WTC11 (cell line): ENCODE measurements around the gene PHF13. TPM values are rescaled to one million over a fixed set of nuclear protein-coding genes. Genes with fewer than 3 reads are reported as not detected.
A peak's percentile ranks its signal among the peaks of the same experiment; 100 is the strongest.

Experiments
- ATAC-seq: fragments of 200-7000 bp; cut with Tn5 transposase; 2 replicates; pipeline ENCODE4 v1.10.0; 2021; ENCODE audit warnings: mild to moderate bottlenecking, moderate library complexity
- CTCF ChIA-PET: fragments of 300-600 bp; sonication (Branson Sonifier 250); formaldehyde crosslinking; loops from one replicate; lab custom pipeline; 2021; ENCODE audit warnings: antibody characterized with exemption; lab: Charles Lee
- POLR2A ChIA-PET: fragments of 350-600 bp; sonication (Branson Sonifier 250); formaldehyde crosslinking; loops from one replicate; lab custom pipeline; 2021; ENCODE audit warnings: antibody characterized with exemption; lab: Charles Lee
- DNase-seq: peaks from one replicate; pipeline ENCODE4 v3.0.0; 2021; ENCODE audit warnings: low spot score
- H3K27ac Mint-ChIP-seq: 2 replicates; pipeline ENCODE4 v1.8.0; 2021; ENCODE audit warnings: mixed read lengths
- H3K27me3 Mint-ChIP-seq: 2 replicates; pipeline ENCODE4 v1.8.0; 2021; ENCODE audit warnings: low read depth, mild to moderate bottlenecking, moderate library complexity, mixed read lengths
- H3K36me3 Mint-ChIP-seq: 2 replicates; pipeline ENCODE4 v1.8.0; 2021; ENCODE audit warnings: mixed read lengths
- H3K4me1 Mint-ChIP-seq: 2 replicates; pipeline ENCODE4 v1.8.0; 2022; ENCODE audit warnings: mixed read lengths
- H3K4me3 Mint-ChIP-seq: 2 replicates; pipeline ENCODE4 v1.8.0; 2021; ENCODE audit warnings: mild to moderate bottlenecking, moderate library complexity, mixed read lengths
- H3K9me3 Mint-ChIP-seq: 2 replicates; pipeline ENCODE4 v1.8.0; 2021; ENCODE audit warnings: mixed read lengths
- ATF6 ChIP-seq: sonication (generic); formaldehyde crosslinking; IDR thresholded peaks from 2 replicates; pipeline ENCODE4 v1.8.1; 2023; ENCODE audit warnings: mild to moderate bottlenecking, missing genetic modification reagents
- CREB1 ChIP-seq: sonication (generic); formaldehyde crosslinking; IDR thresholded peaks from 2 replicates; pipeline ENCODE4 v1.8.0; 2023; ENCODE audit warnings: mild to moderate bottlenecking, missing genetic modification reagents
- CREM ChIP-seq: sonication (generic); formaldehyde crosslinking; IDR thresholded peaks from 2 replicates; pipeline ENCODE4 v1.8.1; 2022; ENCODE audit warnings: mild to moderate bottlenecking, missing genetic modification reagents, moderate library complexity
- E2F1 ChIP-seq: sonication (generic); formaldehyde crosslinking; IDR thresholded peaks from 2 replicates; pipeline ENCODE4 v1.8.0; 2022; ENCODE audit warnings: mild to moderate bottlenecking, missing genetic modification reagents
- E2F5 ChIP-seq: sonication (generic); formaldehyde crosslinking; IDR thresholded peaks from 2 replicates; pipeline ENCODE4 v1.8.1; 2022; ENCODE audit warnings: mild to moderate bottlenecking, moderate library complexity, missing genetic modification reagents
- HMGXB4 ChIP-seq: sonication (generic); formaldehyde crosslinking; IDR thresholded peaks from 2 replicates; pipeline ENCODE4 v1.8.1; 2023; ENCODE audit warnings: mild to moderate bottlenecking, moderate library complexity, missing genetic modification reagents
- JUN ChIP-seq: sonication (generic); formaldehyde crosslinking; IDR thresholded peaks from 2 replicates; pipeline ENCODE4 v1.8.0; 2023; ENCODE audit warnings: mild to moderate bottlenecking, missing genetic modification reagents
- KAT7 ChIP-seq: sonication (generic); formaldehyde crosslinking; IDR thresholded peaks from 2 replicates; pipeline ENCODE4 v1.8.1; 2023; ENCODE audit warnings: missing genetic modification reagents, mild to moderate bottlenecking, borderline replicate concordance
- SP1 ChIP-seq: sonication (generic); formaldehyde crosslinking; conservative IDR thresholded peaks from 2 replicates; pipeline ENCODE4 v1.8.1; 2022; ENCODE audit warnings: missing genetic modification reagents
- TEAD1 ChIP-seq: sonication (generic); formaldehyde crosslinking; IDR thresholded peaks from 2 replicates; pipeline ENCODE4 v1.8.0; 2022; ENCODE audit warnings: mild to moderate bottlenecking, missing genetic modification reagents
- USF1 ChIP-seq: sonication (generic); formaldehyde crosslinking; IDR thresholded peaks from 2 replicates; pipeline ENCODE4 v1.8.0; 2022; ENCODE audit warnings: mild to moderate bottlenecking, missing genetic modification reagents
- total RNA-seq: library from RNA; stranded (reverse); gene quantifications from 3 replicates; pipeline ENCODE4 v1.2.3, GENCODE V29; 2021
- TF ChIP-seq, protein P1 (sequence below): sonication (generic); formaldehyde crosslinking; IDR thresholded peaks from 2 replicates; pipeline ENCODE4 v1.8.1; 2023; ENCODE audit warnings: mild to moderate bottlenecking, missing genetic modification reagents
- TF ChIP-seq, protein P2 (sequence below): sonication (generic); formaldehyde crosslinking; IDR thresholded peaks from 2 replicates; pipeline ENCODE4 v1.8.0; 2022; ENCODE audit warnings: mild to moderate bottlenecking, missing genetic modification reagents
- TF ChIP-seq, protein P3 (sequence below): sonication (generic); formaldehyde crosslinking; IDR thresholded peaks from 2 replicates; pipeline ENCODE4 v1.8.0; 2022; ENCODE audit warnings: mild to moderate bottlenecking, missing genetic modification reagents

The PHF13 gene
- total RNA-seq, 1 experiment from 2014 or later, result 39.6 TPM

DNA sequence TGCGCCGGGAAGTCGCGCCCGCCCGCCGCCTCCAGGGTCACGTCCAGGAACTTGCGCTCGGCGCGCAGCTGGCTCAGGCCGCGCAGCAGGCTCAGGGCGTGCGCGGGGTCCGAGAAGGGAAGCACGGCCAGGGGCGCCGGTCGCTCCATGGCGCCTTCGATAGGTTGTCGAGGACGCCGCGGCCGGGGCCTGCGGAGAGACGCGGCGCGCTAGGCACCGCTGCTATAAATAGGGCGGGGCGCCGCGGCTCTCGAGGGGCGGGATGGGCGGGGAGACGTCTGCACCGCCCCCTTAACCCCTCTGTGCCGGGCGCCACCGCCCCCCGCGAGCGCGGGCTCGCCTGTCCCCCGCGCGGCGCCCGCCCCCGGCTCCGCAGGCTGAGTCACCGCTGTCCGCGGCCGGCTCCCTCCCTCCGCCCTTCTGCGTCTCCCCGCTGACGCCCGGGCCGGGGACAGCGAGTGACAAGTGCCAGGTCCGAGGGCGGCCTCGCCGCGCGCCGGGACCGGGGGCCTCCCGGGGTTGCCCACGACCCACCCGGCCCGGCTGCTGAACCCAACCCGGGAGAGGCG is 10.8 kb upstream of the PHF13 start, which contains the start of gene KLHL21 (continued):
- TF ChIP-seq, protein P1, sequence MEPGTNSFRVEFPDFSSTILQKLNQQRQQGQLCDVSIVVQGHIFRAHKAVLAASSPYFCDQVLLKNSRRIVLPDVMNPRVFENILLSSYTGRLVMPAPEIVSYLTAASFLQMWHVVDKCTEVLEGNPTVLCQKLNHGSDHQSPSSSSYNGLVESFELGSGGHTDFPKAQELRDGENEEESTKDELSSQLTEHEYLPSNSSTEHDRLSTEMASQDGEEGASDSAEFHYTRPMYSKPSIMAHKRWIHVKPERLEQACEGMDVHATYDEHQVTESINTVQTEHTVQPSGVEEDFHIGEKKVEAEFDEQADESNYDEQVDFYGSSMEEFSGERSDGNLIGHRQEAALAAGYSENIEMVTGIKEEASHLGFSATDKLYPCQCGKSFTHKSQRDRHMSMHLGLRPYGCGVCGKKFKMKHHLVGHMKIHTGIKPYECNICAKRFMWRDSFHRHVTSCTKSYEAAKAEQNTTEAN (CRISPR knock-in tag), result 0 out of 2 replicates have a peak, but pooled peaks have one; percentile 20
- TF ChIP-seq JUN, result 0 out of 2 replicates have a peak, but pooled peaks have one; percentile 33
- peak; percentile 43 for TF ChIP-seq TEAD1 (CRISPR knock-in tag)
- peak; percentile 72; the same call in 1 of the 2 replicates for TF ChIP-seq HMGXB4 (CRISPR knock-in tag)
- TF ChIP-seq, protein P2, sequence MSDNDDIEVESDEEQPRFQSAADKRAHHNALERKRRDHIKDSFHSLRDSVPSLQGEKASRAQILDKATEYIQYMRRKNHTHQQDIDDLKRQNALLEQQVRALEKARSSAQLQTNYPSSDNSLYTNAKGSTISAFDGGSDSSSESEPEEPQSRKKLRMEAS (CRISPR knock-in tag), result no peak
- 0 out of 2 replicates have a peak, but pooled peaks have one; percentile 0 for TF ChIP-seq CREB1 (CRISPR knock-in tag)
- TF ChIP-seq, protein P3, sequence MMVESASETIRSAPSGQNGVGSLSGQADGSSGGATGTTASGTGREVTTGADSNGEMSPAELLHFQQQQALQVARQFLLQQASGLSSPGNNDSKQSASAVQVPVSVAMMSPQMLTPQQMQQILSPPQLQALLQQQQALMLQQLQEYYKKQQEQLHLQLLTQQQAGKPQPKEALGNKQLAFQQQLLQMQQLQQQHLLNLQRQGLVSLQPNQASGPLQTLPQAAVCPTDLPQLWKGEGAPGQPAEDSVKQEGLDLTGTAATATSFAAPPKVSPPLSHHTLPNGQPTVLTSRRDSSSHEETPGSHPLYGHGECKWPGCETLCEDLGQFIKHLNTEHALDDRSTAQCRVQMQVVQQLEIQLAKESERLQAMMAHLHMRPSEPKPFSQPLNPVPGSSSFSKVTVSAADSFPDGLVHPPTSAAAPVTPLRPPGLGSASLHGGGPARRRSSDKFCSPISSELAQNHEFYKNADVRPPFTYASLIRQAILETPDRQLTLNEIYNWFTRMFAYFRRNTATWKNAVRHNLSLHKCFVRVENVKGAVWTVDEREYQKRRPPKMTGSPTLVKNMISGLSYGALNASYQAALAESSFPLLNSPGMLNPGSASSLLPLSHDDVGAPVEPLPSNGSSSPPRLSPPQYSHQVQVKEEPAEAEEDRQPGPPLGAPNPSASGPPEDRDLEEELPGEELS, result 0 out of 2 replicates have a peak, but pooled peaks have one; percentile 4
- TF ChIP-seq SP1 (CRISPR knock-in tag), result peak; percentile 80; the same call in 1 of the 2 replicates
- TF ChIP-seq E2F5, result 0 out of 2 replicates have a peak, but pooled peaks have one; percentile 21
- TF ChIP-seq, all 79 proteins: peak for 11

DNA sequence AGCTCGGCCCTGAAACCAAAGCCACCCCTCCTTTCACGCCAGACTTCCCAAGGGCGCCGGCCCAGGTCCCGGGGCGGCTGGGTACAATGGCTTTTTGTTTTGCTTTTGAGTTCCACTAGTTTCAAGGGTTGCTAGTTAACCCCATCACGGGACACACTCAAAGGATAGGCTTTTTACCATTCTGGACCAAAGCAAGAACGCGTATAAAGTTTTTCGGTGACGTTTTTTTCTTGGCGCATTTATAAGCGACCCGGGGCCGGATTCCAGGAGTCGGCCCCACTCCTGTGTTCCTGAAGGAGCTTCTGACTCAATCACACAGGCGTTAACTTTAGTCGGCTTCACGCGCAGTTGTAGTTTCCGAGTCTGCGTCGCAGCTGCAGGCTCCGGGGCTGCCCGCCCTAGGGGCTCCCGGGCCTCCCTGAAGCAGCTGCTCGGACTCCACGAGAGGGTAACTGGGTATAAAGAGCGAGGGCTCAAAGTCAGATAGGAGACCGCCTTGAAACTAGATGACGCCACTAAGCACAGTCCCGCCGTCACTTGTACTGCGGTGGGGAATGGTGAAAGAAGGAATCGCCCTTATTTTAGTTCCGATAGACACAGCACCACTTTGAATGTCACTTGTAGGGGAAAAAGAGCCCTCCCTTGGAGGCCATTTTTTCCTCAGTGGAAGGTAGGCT is 10.2 kb upstream of the PHF13 start:
- Mint-ChIP-seq H3K4me3 (peak overlapping the region; percentile 80), H3K36me3 (no peaks in the 10 kb centered on the region), H3K27ac (peak overlapping the region; percentile 97), H3K9me3 (no peaks in the 10 kb centered on the region), H3K4me1 (peaks cover 23% of the 10 kb centered on the region), H3K27me3 (no peaks in the 10 kb centered on the region; the same call in 1 of the 2 replicates)
- ChIA-PET POLR2A (interaction anchor here (1.0 to 1.8 kb wide), 5 partner anchors 9 to 43 kb away, joined by 3 to 8 read pairs (median 5); partner anchors contain the start of genes THAP3 and ZBTB48), CTCF (interaction anchor here (0.6 to 2.3 kb wide), 15 partner anchors 10 to 474 kb away, joined by 3 to 10 read pairs (median 4); partner anchors contain the start of genes ACOT7, NOL9, PHF13 and TAS1R1)
- DNase-seq (no peak), ATAC-seq (peak; percentile 10)
- TF ChIP-seq KAT7 (CRISPR knock-in tag), result no peak
- no peak for TF ChIP-seq ATF6
- no peak for TF ChIP-seq E2F1 (CRISPR knock-in tag)
- peak; percentile 28; the same call in 1 of the 2 replicates for TF ChIP-seq USF1 (CRISPR knock-in tag)
- 0 out of 2 replicates have a peak, but pooled peaks have one; percentile 23 for TF ChIP-seq CREM (CRISPR knock-in tag)
- TF ChIP-seq, all 79 proteins: peak for 2
